SIG-M5 (cell line): Measurements from ENCODE around the gene METTL3.
"Not testable (repeated sequence)": the region's sequence is repeated elsewhere in the genome, so short reads cannot be mapped to it uniquely, and the experiment has no call there.

Experiments used
- DNase-seq: peaks from one replicate; lab custom pipeline; 2025; lab: John Stamatoyannopoulos, UW

The METTL3 gene

GRCh38 chr14:21510735-21511657 lies at the start of gene METTL3:
TSS of gene METTL3 (minus strand) at chr14:21511340. CDS start at chr14:21511223, 117 bp downstream.
- DNase-seq = peak; percentile 79

- no peak for DNase-seq
Measured at GRCh38 chr14:21558703-21559170, 47.6 kb upstream of the METTL3 start.

DNA sequence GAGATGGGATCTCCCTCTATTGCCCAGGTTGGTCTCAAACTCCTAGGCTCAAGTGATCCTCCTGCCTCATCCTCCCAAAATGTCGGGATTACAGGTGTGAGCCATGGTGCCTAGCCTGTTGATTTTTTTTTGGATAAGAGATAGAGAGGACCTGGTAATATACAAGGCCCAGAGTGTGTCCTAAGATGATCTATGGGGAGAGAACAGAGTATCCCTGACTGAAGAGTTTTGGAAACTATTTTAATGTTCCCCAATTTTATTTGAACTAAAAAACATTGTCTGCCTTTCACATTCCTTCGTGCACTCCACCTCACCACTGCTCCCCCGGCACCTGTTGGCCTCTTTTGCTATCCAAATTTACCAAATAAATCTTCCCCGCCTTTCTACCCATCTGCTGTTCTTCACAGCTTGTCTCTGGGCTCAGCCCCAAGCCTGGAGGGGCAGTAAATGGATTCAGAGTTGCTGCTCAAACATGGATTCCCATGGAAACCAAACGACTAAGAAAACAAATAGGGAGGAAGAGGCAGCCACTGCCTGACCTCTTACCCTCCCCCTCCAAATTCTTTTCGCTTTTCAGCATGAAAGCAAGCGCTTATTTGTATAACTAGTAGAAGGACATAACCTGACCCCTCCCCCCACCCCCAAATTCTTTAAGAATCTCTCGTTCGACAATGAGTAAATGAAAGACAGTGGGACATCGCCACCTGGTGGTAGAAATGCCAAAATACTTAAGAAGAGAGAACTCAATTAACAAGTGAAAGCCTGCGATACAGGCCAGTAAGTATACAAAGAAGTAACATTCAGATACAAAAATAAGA lies 46.2 kb upstream of the METTL3 start:
- peak; percentile 2 for DNase-seq

GRCh38 chr14:21556378-21557083 lies 45.4 kb upstream of the METTL3 start:
- no peak for DNase-seq

DNA sequence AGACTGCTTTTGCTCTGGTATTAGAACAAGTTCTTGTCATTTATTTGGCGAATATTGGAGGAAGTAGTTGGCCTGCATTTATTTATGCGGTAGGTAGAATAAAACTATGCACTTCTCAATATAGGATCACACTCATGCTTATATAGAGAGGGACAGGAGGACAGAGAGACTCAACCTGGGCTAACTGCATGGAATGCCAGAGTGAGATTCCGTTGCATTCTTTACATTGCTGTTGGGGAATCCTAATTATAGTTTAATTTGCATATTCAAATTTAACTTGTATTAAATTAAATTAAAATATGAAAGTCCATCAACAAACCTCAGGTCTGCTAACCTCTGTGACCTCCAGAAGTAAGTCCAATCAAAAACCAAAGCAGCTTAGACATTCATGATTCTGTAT lies 42.1 kb upstream of the METTL3 start:
- DNase-seq = no peak

DNA sequence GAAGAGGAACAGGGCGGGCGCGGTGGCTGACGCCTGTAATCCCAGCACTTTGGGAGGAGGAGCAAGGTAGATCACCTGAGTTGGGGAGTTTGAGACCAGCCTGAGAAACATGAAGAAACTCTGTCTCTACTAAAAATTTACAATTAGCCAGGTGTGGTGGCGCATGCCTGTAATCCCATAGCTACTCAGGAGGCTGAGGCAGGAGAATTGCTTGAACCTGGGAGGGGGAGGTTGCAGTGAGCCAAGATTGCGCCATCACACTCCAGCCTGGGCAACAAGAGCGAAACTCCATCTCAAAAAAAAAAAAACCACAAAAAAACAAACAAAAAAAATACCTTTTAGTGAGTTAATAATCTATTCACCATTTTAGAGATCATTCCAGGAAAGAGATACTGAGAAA lies 33.4 kb upstream of the METTL3 start:
- not testable (repeated sequence) for DNase-seq

GRCh38 chr14:21543963-21544362 lies 32.8 kb upstream of the METTL3 start:
- no peak for DNase-seq

DNA sequence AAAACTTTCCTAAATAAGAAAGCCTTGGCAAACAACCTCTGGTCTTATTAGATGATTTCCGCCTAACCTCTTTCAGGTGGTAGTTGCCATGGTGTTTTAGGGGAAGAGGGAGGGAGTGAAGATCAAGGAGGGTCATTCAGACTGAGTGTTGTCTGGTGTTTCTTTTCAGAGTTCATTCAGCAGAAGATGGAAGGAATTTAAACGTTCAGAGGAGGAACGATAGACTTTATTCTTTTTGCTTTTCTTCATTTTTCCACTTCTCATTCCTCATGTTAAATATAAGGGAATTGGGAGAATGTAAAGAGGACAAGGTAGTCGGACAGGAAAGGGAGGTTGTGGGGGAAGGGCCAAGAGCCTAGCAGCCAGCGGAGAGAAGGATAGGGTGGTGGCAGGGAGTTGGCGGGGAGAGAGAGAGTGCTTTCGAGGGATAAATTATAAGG lies 32.4 kb upstream of the METTL3 start:
- DNase-seq = no peak

- no peak for DNase-seq
Measured at GRCh38 chr14:21541413-21542074, 30.4 kb upstream of the METTL3 start.

GRCh38 chr14:21539189-21539940 lies 28.2 kb upstream of the METTL3 start:
- DNase-seq = no peak

DNA sequence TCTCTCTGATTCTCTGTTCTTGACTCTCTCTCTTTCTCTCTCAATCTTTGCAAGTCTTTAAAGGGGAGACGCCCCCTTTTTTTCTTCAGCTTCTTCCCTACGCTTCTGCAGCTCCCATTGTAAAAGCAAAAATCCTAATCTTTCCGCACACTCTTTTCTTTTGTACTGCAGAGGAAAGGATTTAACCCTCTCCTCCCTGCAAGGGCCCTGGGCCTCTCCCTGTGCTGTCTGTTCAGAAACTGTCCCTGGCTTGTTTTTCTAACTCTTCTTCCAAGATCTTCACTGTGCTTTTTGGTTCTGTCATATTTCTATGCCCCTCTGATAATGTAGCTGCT lies 25.9 kb upstream of the METTL3 start:
- no peak for DNase-seq

GRCh38 chr14:21536418-21537089 lies 25.4 kb upstream of the METTL3 start:
- no peak for DNase-seq

DNA sequence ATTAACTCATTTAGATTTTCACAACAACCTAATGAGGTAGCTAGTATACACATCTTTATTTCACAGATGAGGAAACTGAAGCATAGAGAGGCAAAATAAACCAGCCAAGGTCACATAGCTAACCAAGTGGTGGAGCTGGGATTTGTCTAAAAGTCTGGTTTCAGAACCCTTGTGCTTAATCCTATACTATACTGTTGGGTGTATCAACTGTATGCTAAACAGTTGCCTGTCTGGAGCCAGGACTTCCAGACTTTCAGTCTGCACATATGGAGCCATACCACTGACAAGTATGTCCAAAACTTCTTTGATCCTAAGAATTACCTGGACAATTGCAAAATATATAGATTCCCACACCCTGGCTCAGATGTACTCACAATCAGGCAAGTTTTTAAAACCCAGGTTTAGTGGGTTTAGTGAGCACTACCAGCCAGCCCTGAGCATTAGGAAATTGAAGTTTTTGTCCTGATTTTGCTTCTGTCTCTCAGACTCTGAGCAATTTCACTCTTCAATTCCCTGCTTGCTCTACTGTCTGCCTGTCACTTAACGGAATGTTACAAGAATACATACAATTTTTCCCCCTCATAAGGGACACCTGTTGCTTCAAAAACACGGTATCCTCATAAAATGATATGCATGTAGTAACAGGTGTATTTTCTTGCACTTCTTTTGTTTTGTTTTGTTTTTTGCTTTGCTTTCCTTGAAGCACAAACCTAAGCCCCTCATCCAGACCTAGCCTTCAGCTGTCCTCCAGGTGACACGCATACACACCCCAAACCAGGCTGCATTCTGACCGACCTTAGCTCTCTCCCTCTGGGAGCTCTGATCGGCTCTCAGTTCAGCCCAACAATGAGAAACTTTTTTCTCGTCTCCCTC lies 24.6 kb upstream of the METTL3 start:
- DNase-seq = no peak

DNA sequence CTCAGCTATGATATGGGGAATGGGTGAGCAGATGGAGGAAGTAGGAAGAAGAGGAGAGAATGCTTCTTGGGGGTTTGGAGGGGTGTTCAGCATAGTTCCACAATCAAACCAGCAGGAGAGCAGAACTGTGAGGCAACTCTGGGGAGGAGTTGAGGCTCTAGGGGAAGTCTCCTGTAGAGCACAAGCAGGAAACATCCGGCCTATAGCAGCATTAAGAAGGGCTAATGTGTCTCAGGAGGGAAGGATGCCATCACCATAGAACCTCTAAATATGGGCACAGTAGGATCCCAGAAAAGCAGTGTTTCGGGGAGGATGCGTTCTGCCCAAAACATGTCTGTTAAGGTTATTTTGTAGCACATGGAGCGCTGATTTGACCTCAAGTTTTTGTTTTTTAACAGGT lies 23.4 kb upstream of the METTL3 start:
- peak; percentile 47 for DNase-seq

DNA sequence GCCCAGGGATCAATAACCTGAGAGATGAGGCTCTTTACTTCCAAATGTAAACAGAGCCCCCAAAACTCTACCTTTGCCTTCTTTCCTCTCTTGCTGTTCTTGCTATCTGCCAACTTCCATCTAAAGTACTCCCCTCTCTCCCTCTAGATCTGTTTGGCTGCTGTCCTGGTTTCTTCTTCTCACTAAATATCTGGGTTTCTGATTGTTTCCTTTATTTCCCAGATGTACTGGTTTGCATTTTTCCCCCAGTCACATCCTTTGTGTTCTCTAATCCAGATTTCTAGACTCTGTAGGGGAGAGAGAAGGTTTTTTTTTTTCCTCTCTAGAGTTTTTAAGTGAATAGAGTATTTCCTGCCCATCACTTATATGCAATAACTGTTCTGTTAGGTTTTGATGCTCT lies 22.2 kb upstream of the METTL3 start:
- no peak for DNase-seq

DNA sequence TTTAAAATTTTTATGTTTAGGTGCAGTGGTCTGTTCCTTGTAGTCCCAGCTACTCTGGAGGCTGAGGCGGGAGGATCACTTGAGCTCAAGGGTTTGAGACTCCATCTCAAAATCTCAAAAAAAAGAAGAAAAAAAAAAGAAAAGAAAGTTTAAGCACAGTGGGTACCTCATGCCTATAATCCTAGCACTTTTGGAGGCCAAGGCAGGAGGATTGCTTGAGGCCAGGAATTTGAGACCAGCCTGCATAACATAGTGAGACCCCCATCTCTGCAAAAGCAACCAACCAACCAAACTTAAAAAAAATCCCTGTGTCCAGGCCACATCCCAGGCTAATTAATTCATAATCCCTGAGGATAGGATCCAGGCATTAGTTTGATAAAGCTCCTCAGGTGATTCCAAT lies 18.4 kb upstream of the METTL3 start:
- no peak for DNase-seq

DNA sequence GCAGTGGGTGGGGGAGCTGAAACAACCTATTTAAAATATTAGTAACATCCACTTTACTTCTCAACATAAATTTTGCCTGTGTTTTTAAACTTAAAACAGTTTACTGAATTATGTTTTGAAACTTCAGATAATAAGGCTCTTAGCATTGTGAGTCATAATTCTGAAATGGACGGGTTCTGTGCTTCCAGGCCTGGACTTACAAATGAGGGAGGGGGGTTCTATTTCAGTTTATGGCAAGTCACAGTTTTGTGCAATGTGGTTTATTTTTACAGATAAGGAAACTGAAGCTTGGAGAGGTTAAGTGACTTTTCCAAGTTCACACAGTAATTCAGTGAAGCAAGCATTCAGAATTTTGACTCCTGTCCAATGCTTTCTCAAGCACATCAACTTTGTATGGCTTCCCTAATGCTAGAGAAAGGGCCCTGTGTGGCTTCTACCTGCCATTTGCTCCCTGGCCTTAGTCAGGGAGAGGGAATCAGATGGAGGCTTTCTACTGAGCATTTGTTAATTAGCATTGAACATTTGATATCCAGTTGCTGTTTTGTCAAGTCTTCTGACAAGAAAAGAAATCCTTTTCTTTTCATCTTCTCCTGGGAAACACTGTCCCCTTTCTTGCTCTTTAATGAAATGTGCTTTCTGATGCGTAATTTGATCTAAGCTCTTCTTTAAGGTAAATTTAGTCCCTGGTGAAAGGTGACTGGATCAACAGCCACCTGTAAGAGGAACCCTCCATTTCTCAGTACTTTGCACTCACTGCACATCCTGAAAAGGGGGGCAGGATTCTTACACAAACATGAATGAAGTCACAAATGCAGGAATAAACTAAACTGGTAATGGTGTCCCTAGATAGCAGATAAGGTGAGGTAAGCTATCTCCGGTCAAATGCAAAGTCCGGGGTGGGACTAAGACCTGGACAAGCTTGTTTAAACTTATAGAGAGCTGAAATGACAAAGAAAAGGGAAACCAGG lies 17.5 kb upstream of the METTL3 start:
- DNase-seq = peak; percentile 43

- no peak for DNase-seq
Measured at GRCh38 chr14:21527318-21527679, 16.2 kb upstream of the METTL3 start.
